GM21390 (cell line): ENCODE measurements around the gene ACO2.
"Not testable (repeated sequence)": the region's sequence is repeated elsewhere in the genome, so short reads cannot be mapped to it uniquely, and the experiment has no call there.

Experiments used
- ATAC-seq: cut with Tn5 transposase; IDR thresholded peaks from one replicate; pipeline ENCODE4 v1.9.1; 2021; ENCODE audit not compliant: unreplicated experiment

ACO2 gene

DNA sequence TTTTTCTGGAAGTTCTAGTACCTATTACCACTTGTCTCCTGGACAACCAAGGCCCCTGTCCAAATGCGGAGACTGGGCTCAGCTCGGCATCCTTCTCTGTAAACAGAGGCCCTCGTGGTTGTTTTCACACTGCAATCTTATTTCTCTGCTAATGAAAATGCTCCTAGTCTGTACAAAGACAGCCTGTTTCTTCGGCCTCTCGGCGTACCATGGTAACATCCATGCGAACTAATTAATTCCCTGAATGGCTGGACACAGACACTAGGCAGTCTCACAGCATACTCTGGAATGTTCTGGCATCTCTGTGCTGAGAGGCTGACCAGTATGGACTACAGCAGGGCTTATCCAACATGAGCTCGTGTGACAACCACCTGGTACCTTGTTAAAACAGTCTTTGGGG is 69.7 kb downstream of the ACO2 start:
- ATAC-seq, result no peak

DNA sequence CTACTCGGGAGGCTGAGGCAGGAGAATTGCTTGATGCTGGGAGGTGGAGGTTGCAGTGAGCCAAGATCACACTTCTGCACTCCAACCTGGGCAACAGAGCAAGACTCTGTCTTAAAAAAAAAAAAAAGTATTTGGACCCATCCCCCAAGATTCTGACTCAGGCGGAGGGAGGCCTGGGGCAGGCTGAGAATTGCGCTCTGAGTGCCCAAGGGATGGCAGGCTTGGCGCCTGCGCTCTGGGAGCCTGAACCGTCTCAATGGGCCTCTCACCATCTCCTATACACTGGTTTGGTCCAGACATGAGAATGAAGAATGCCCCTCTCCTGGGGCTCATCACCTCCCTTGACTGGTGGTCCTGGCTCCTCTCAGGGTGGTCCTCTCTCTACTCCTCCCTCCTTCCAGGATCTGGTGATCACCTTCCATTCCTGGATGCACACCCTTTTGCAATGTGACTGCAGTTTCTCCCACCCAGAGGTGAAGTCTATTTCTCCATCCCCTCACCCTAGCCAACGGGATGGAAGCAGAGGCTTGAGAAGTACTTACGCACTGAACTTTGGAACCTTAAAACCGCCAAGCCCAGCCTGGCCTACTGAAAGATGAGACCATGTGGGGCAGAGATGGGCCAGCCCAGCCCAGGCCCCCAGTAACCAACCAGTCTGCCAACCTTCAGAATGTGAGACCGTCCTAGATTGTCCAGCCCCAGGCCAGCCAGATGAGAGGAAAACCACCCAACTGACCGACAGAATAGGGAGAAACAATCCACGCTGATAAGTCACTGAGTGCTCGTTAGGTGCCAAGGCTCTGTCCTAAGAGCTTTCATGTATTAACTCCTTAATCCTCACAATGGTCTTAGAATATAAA is 70.5 kb downstream of the ACO2 start:
- no peak for ATAC-seq

DNA sequence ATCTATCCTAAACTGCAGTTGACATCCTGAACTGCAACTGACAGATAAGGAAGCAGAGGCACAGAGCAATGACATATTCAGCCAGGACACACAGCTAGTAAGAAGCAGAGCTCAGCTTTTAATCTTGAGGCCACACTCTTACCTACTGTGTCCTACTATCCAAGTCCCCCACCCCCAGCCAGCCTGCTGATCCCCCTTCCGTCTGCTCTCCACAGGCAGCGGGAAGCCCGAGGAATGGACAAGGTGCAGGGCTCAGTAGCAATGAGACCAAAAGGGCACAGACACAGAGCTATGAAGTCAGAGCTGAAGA is 71.0 kb downstream of the ACO2 start:
- no peak for ATAC-seq

DNA sequence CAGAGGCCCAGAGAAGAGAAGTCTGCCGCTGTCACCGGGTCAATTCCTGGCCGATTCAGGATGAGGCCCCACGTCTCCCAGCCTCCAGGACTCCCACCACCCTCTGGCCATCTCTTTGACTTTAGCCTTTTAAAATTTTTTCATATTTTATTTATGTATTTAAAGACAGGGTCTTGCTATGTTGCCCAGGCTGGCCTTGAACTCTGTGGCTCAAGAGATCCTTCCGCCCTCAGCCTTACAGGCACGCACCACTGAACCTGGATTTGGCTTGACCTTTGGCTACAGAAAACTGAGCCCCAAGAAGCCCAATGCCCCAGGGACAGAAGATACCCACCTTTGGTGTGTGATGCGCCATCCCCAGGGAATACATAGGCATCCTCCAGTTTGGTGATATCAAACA is 71.4 kb downstream of the ACO2 start:
- ATAC-seq, result no peak

DNA sequence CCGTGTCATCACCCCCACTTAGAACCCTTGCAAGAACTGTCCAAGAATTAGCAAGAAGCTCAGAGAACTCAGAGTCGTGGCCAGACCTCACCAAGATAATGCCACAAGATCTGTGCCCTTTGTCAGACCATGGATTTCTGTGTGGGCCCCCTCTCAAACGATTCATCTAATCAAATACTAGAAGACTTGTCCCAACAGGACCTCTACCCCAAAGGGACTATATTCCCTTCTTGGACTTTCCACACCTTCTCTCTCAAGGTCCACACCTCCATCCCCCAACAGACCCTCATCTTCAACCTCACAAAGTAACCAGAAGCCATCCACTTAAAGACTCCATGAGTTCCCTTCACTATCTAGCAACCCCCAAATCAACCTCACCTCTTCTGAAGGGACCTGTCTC is 72.6 kb downstream of the ACO2 start:
- no peak for ATAC-seq

DNA sequence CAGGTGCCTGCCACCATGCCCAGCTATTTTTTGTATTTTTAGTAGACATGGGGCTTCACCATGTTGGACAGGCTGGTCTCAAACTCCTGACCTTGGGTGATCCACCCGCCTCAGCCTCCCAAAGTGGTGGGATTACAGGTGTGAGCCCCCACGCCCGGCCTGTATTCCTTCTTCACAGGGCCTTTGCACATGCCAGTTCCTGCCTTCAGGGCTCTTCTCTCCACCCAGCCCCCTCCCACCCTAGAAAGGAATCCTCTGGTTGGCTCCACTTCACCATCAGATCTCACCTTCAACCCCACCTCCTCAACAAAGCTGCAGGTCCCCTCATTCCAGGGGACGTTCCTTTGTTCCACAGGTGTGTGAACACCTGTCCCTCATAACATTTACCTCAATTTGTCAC is 73.3 kb downstream of the ACO2 start:
- ATAC-seq, result no peak

DNA sequence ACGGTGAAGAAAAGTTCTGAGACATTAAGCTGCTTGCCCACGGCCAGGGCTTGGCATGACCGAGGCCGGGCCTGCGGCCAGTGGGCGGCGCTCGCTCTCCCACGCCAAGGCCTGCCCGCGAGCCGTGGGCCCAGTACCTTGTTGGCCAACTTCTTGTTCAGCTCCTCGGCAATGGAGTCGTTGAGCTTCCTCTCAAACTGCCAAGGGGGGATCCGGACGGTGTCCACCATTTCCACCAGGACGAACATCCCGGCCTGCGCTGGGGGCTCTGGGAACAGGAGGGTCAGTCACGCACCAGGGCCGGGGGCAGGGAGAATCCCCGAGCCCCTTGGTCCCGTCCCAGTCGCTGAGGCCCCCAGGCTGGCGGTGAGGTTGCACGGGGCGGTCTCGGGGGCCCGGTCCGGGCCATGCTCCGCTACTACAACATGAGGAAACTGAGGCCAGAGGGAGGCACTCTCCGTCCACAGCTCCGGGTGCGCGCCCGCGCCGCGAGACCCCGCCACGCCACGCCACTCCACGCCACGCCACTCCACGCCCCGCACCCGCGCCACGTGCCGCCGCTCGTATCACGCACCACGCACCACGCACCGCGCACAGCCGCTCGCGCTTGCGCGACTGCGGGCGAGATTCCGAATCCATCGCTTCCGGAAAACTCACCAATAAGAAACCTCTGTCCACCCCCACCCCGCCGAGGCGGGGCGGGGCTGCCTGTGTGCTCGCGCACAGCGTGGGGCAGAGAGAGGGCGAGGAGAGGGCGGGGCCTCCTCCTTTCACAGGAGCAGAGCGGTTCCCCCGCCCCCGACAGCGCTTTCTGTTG is 75.1 kb downstream of the ACO2 start, which contains the start of gene POLR3H:
POLR3H (minus strand) TSS at position 617 of the 817 bp plus-strand sequence; CDS start at position 248, 369 bp downstream.
- ATAC-seq, result peak; percentile 88

DNA sequence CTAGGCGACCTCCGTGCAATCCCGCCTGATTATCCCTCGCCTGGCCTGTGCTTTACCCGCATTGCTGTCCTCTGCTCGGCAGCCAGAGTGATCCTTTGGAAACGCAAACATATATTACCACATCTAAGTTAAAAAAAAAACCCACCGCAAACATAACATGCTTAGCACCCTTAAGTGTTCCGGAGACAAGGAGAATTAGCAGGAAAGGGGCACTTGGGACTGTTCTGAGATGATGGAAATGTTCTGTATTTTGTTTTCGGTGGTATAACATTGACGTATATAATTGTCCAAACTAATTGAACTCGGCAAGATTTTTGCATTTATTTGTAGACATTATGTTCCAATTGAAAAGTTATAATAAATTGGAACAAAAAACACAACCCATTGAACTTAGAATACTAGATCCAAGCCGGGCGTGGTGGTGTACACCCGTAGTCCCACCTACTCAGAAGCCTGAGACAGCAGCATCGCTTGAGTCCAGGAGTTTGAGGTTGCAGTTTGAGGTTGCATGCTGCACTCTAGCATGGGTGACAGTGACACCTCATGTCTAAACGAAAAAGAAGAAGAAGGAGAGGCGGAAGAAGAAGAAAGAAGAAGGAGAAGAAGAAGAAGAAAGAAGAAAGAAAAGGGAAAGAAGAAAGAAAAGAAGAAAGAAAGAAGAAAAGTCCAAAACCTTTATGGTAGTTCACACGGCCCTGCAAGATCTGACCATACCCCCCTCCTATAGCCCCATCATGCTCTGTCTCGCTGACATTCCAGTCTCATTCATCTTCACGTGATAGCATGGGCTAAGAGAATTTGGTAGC is 76.0 kb downstream of the ACO2 start:
- ATAC-seq, result peak; percentile 5

DNA sequence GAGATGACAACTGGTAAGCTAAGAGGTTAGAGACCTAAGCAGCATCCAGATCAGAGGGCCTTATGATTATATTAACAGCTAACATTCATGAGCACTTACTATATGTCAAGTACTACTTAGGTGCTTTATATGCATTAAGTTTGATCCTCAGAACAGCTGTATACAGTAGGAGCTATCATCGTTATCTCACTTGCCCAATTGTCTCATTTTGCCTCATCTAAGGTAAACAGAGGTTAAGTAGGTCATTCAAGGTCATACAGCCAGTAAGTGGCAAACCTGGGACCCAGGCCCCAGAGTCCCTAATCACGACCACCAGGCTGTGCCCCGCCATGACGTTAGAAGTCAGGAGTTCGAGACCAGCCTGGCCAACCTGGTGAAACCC is 79.9 kb downstream of the ACO2 start:
- no peak for ATAC-seq

DNA sequence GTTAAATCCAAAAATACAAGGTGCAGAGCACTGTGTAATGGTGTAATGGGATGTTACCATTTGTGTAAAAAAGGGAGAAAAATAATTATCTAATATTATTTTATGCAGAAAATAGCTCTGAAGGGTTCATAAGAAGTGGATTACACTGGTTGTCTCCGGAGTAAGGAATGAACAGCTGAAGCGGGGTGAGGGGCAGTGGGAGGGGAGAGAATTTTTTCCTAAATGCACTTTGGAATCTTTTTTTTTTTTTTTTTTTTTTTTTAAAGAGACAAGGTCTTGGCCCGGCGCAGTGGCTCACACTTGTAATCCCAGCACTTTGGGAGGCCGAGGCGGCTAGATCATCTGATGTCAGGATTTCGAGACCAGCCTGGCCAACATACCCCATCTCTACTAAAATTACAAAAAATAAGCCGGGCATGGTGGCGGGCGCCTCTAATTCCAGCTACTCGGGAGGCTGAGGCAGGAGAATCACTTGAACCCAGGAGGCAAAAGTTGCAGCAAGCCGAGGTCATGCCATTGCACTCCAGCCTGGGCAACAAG is 82.1 kb downstream of the ACO2 start:
- ATAC-seq, result no peak

DNA sequence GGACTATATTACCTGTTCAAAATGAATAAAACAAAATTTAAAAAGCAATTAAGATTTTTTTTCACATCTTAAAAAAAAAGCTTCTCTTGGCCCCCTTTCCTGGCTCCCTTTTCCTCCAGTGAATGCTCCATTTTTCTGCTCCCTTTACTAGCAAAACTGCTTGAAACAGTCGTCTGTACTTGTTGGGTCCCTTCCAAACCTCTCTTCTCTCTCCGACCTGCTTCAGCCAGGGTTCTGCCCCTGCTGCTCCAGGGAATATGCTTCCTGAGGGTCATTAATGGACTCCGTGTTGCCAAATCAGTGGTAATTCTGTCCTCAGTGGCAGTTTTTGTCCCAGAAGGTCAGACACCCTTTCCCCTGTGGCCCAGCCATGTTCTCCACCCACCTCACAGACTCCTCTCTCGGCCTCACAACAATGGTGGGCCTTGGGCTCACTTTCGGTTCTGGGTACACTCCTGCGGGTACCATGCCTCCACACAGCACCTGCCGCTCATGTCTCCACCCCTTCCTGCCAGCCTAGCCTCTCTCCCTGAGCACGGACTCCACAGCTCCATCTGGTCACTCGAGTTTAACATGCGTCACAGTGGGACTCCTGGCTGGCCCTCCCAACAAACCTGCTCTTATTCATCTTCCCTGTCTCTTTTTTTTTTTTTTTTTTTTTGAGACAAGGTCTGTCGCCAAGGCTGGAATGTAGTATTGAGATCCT is 83.1 kb downstream of the ACO2 start:
- ATAC-seq, result no peak

DNA sequence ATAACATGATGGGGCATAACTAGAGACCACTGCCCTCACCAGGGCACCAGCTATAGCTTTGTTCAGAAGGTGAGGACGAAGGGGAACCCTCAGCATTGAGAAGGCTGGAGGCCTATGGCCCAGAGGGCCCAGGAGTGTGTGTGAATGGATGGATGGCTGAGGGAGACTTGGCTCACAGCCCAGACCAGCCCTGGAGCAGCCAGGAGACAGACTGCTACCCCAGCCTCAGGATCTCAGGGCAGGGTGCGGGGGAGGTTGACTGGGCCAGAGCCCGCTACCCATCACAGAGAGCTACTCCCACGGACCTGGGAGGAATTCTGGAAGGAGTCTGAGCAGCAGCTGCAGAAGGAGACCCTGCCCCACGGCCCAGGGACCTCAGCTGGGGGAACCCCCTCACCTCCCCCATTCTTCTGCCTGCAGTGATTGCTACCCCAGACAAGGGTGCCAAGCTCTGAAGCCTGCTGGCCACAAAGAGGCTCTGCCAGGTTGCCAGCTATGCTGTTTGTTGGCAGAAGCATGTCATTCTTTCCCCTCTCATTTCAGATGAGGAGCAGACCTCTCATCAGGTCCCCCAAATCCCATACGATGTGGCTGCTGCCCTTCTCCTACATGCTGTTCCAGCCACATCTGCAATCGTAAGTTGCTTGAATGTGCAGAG is 86.5 kb downstream of the ACO2 start:
- no peak for ATAC-seq

DNA sequence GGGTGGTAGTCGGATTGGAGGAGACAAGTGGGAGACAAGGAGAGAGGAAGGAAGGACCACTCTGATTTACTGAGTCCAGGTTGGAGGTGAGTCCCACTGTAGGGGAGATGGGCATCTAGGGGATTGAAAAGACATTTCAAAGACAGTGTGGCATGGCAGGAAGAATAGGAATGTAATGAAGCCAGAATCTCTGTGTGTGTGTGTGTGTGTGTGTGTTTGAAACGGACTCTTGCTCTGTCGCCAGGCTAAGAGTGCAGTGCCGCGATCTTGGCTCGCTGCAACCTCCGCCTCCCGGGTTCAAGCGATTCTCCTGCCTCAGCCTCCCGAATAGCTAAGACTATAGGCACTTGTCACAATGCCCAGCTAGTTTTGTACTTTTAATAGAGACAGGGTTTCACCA is 87.6 kb downstream of the ACO2 start:
- no peak for ATAC-seq

DNA sequence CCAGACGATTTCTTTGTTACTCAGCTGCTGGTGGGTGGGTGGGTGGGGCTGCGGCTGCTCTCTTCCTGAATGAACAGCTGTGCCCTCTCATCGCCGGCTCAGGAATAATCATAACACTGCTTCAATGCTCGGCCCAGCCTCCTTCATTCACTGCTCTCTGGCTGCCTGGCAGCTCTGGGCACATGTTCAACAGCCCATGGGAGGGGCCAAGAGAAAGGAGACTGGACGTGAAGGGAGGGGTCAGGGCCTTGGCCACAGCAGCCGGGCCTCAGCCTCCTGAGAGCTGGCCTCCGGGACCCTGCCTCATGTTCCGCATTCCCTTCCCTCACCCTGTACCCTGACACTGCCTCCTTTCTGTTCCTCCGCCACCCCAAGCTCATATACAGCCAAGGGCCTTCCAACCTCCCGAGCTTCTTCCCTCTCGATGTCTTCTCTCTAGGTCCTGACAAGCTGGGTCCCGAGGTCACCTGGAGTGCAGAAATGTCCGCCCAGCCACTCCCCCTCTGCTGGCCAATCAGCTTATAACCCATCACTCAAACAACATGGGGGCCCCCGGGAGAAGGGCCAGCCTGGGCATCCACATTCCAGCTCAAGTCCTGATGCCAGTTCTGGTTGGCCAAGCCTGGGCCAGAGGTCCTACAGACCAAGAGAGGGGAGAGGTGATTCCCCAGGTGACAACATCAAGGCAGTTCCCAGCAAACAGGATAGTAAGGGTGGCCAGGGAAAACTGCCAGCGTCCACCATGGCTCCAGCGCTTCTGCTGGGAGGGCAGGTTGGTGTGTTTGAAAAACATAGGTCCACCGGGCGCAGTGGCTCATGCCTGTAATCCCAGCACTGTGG is 88.7 kb downstream of the ACO2 start:
- ATAC-seq, result no peak

DNA sequence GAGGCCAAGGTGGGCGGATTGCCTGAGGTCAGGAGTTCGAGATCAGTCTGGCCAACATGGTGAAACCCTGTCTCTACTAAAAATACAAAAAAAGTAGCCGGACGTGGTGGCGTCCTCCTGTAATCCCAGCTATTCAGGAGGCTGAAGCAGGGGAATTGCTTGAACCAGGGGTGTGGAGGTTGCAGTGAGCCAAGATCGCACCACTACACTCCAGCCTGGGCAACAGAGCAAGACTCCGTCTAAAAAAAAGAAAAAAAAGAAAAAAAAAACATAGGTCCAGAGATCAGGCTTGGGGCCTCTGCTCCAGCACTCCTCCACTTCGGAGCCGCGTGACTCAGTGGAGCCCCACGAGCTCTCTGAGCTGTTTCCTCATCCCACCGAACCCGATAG is 89.3 kb downstream of the ACO2 start:
- not testable (repeated sequence) for ATAC-seq

DNA sequence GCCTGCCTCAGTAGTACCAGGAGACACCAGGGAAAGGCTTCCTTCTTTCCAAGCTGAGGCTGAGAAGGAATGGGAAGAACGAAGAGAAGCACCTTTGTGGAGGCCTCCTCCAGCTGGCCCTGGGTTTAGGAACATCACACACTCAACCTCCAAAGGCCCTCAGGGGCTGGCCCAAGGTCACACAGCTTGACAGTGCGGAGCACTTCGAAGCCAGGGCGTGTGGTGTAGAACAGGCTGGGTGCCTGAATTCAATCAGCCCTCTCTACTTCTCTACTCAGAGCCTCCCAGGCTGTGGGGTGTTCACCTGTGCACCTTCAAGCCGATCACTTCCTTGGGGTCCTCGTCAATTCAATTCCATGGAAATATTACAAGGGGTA is 91.2 kb downstream of the ACO2 start:
- ATAC-seq, result no peak

DNA sequence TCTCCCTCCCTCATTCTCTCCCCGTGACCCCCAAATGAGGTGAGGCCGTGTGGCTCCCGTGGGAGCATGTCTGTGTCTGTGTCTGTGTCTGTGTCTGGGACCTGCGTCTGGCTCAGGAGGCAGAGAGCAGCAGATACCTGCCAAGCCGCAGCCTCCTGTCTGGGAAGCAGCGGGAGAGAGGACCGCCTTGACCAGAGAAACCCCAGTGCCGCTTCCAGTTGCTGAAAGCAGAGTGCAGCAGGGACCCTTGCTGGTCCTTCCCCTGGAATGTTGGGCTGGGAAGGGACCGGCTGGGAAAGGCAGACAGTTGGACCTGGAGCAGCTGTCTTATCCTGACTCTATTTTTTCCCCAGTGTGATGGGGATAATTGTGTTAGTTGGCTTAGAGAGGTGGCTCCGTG is 92.4 kb downstream of the ACO2 start:
- ATAC-seq, result no peak

DNA sequence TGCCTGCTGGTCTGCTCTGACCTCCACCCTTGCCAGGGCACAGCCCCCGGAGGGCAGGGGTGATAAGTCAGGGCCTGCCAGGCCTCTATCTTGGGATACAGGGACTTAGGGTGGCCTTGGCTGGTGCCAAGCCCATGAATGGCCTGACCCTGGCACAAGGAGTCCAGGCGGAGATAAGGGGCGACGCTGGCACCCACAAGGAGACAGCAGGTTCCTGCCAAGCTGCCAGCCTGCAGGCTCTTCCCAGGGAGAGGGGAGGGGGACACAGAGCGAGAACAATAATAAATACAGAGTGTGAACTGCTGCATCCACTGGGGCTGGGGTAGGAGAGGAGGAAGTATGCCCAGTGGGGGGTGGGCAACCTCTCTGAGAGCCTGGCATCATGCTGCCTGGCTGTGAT is 92.9 kb downstream of the ACO2 start:
- no peak for ATAC-seq

DNA sequence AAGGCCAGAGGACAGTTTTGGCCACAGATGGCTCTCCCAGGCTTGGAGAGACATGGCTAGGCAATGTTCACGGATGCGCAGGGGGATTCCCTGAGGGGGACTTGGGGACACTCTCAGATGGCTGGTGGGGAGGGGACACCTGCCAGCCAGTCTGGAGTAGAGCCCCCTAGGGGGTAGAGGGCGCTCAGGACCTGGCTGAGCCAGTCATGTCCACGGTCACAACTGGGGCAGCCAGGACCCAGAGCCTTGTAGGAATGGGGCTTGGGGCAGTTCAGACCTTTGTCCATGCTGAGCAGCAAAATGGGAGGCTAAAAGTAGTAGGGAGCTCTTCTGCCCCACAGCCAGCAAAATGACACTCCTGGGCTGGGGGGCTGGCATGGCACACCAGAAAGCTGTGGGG is 93.5 kb downstream of the ACO2 start:
- no peak for ATAC-seq
